ENCODE results near the gene CD300C. TPM values are rescaled to one million over a fixed set of nuclear protein-coding genes. Genes with fewer than 3 reads are reported as not detected.

Gene CD300C
- total RNA-seq, 6 donors from 2014 or later, result 0.98 to 19.4 (median 9.7) TPM

- no peaks in the 10 kb centered on the region for H3K9me3 ChIP-seq
- no peaks in the 10 kb centered on the region for H3K4me1 ChIP-seq
- TF ChIP-seq POLR2A (IDR thresholded peaks at IDR 0.05), result no peak
- WGBS, 2 donors, result 73 to 78% methylated on average over 13 to 14 of the region's 14 CpGs
- no peak for ATAC-seq (ENCODE audit: low FRiP score in 2 of 2)
- no peak overlapping the region for H3K27ac ChIP-seq
- H3K27me3 ChIP-seq, result no peaks in the 10 kb centered on the region
- no peaks in the 10 kb centered on the region for H3K36me3 ChIP-seq
- no peak overlapping the region for H3K4me3 ChIP-seq
- DNase-seq, result no peak
These were observed 2.5 kb downstream of the CD300C start for GRCh38 chr17:74543406-74543805.

- Histone ChIP-seq H3K4me1 (no peaks in the 10 kb centered on the region), H3K27ac (no peak overlapping the region), H3K36me3 (no peaks in the 10 kb centered on the region), H3K27me3 (no peaks in the 10 kb centered on the region), H3K4me3 (no peak overlapping the region), H3K9me3 (no peaks in the 10 kb centered on the region)
- DNase-seq (peak in 1 of 2 donors; percentile 62), ATAC-seq (ENCODE audit: low FRiP score in 2 of 2) (no peak)
- WGBS, 2 donors, result 92% methylated on average over 14 to 16 of the region's 17 CpGs
- no peak for TF ChIP-seq EP300 (IDR thresholded peaks at IDR 0.05)
- TF ChIP-seq POLR2A (IDR thresholded peaks at IDR 0.05), result no peak
- TF ChIP-seq CTCF (IDR thresholded peaks at IDR 0.05), result no peak
- no peak for TF ChIP-seq POLR2AphosphoS5 (IDR thresholded peaks at IDR 0.05)
These were observed 3.1 kb downstream of the CD300C start for GRCh38 chr17:74542727-74543383.

- Histone ChIP-seq H3K4me3 (no peak overlapping the region), H3K36me3 (no peaks in the 10 kb centered on the region), H3K9me3 (no peaks in the 10 kb centered on the region), H3K27ac (no peak overlapping the region), H3K27me3 (no peaks in the 10 kb centered on the region), H3K4me1 (no peaks in the 10 kb centered on the region)
- ATAC-seq (ENCODE audit: low FRiP score in 2 of 2), result no peak
- 76 to 88% methylated on average over 5 of the region's 5 CpGs for WGBS, 2 donors
- DNase-seq, result no peak
- TF ChIP-seq POLR2AphosphoS5 (IDR thresholded peaks at IDR 0.05), result no peak
- TF ChIP-seq CTCF (IDR thresholded peaks at IDR 0.05), result no peak
- TF ChIP-seq POLR2A (IDR thresholded peaks at IDR 0.05), result no peak
- no peak for TF ChIP-seq EP300 (IDR thresholded peaks at IDR 0.05)
These were observed 3.7 kb downstream of the CD300C start for GRCh38 chr17:74542166-74542565.

- H3K4me1 ChIP-seq, result no peaks in the 10 kb centered on the region
- TF ChIP-seq CTCF (IDR thresholded peaks at IDR 0.05) (no peak), POLR2AphosphoS5 (IDR thresholded peaks at IDR 0.05) (no peak), POLR2A (IDR thresholded peaks at IDR 0.05) (no peak), EP300 (IDR thresholded peaks at IDR 0.05) (no peak)
- WGBS, 2 donors, result 73 to 77% methylated on average over 18 to 23 of the region's 23 CpGs
- no peak for DNase-seq
- no peak overlapping the region for H3K4me3 ChIP-seq
- H3K27ac ChIP-seq, result no peak overlapping the region
- H3K36me3 ChIP-seq, result no peaks in the 10 kb centered on the region
- no peaks in the 10 kb centered on the region for H3K9me3 ChIP-seq
- H3K27me3 ChIP-seq, result no peaks in the 10 kb centered on the region
- no peak for ATAC-seq (ENCODE audit: low FRiP score in 2 of 2)
These were observed 4.5 kb downstream of the CD300C start for GRCh38 chr17:74541176-74542111.

- Histone ChIP-seq H3K27me3 (no peaks in the 10 kb centered on the region), H3K36me3 (no peaks in the 10 kb centered on the region), H3K4me1 (no peaks in the 10 kb centered on the region), H3K27ac (no peak overlapping the region), H3K9me3 (no peaks in the 10 kb centered on the region), H3K4me3 (no peak overlapping the region)
- 75 to 81% methylated on average over 10 of the region's 10 CpGs for WGBS, 2 donors
- TF ChIP-seq CTCF (IDR thresholded peaks at IDR 0.05) (no peak), EP300 (IDR thresholded peaks at IDR 0.05) (no peak), POLR2A (IDR thresholded peaks at IDR 0.05) (no peak), POLR2AphosphoS5 (IDR thresholded peaks at IDR 0.05) (no peak)
- ATAC-seq (ENCODE audit: low FRiP score in 2 of 2) (no peak), DNase-seq (no peak)
These were observed 6.6 kb downstream of the CD300C start for GRCh38 chr17:74539281-74539820.

All from upper lobe of left lung (tissue), 6 donors.